ENCODE data around the gene ZNF652.
"Not testable (repeated sequence)": the region's sequence is repeated elsewhere in the genome, so short reads cannot be mapped to it uniquely, and the experiment has no call there.

ZNF652 gene

GRCh38 chr17:49279263-49280015 is 82.6 kb downstream of the ZNF652 start:
- H3K14ac ChIP-seq (ENCODE audit: low read length); H3K9me3 ChIP-seq (ENCODE audit: insufficient read depth, low read depth, low read length); H3K79me2 ChIP-seq (ENCODE audit: control insufficient read depth, insufficient read depth, low read length, poor library complexity); H3K18ac ChIP-seq (ENCODE audit: low read length); H3K23ac ChIP-seq (ENCODE audit: low read length); H2AFZ ChIP-seq (ENCODE audit: insufficient read depth, low read length, poor library complexity); H3K9ac ChIP-seq (ENCODE audit: low read length); H2AK5ac ChIP-seq (ENCODE audit: low read length); H3K36me3 ChIP-seq (ENCODE audit: control insufficient read depth in 1 of 2, insufficient read depth in 2 of 2, low read length in 2 of 2); H3K27ac ChIP-seq (ENCODE audit: low read depth, low read length); H4K12ac ChIP-seq (ENCODE audit: low read depth, low read length); H3K4me1 ChIP-seq (ENCODE audit: control insufficient read depth in 1 of 2, insufficient read depth in 2 of 2, low read length in 2 of 2); H3K27me3 ChIP-seq (ENCODE audit: insufficient read depth, low read length); H2BK120ac ChIP-seq (ENCODE audit: insufficient read depth, low read length, poor library complexity); H3K4ac ChIP-seq (ENCODE audit: low read depth, low read length); H3K79me1 ChIP-seq (ENCODE audit: low read length); H2BK5ac ChIP-seq (ENCODE audit: low read depth, low read length, poor library complexity); H4K91ac ChIP-seq (ENCODE audit: low read depth, low read length); H4K8ac ChIP-seq (ENCODE audit: low read depth, low read length); H3K4me2 ChIP-seq (ENCODE audit: low read length); H3K4me3 ChIP-seq (ENCODE audit: low read depth, low read length); H2BK12ac ChIP-seq (ENCODE audit: low read length); DNase-seq: not testable (repeated sequence)
- no CpG with 5 or more reads among the region's 11 CpGs for WGBS (ENCODE audit: extremely low coverage, insufficient coverage, insufficient read length)

GRCh38 chr17:49278076-49278475 is 84.0 kb downstream of the ZNF652 start:
- Histone ChIP-seq H3K23ac (ENCODE audit: low read length) (no peak overlapping the region), H3K27me3 (ENCODE audit: insufficient read depth, low read length) (no peaks in the 10 kb centered on the region), H3K4ac (ENCODE audit: low read depth, low read length) (no peak overlapping the region), H4K91ac (ENCODE audit: low read depth, low read length) (no peak overlapping the region), H3K79me1 (ENCODE audit: low read length) (no peaks in the 10 kb centered on the region), H3K4me1 (ENCODE audit: control insufficient read depth in 1 of 2, insufficient read depth in 2 of 2, low read length in 2 of 2) (no peaks in the 10 kb centered on the region), H4K12ac (ENCODE audit: low read depth, low read length) (no peak overlapping the region), H3K27ac (ENCODE audit: low read depth, low read length) (no peak overlapping the region), H3K4me2 (ENCODE audit: low read length) (no peak overlapping the region), H3K79me2 (ENCODE audit: control insufficient read depth, insufficient read depth, low read length, poor library complexity) (no peaks in the 10 kb centered on the region), H4K8ac (ENCODE audit: low read depth, low read length) (no peak overlapping the region), H3K9me3 (ENCODE audit: insufficient read depth, low read depth, low read length) (no peaks in the 10 kb centered on the region), H2AK5ac (ENCODE audit: low read length) (no peak overlapping the region), H2BK5ac (ENCODE audit: low read depth, low read length, poor library complexity) (no peak overlapping the region), H2AFZ (ENCODE audit: insufficient read depth, low read length, poor library complexity) (no peak overlapping the region), H3K18ac (ENCODE audit: low read length) (no peak overlapping the region), H2BK120ac (ENCODE audit: insufficient read depth, low read length, poor library complexity) (no peak overlapping the region), H3K14ac (ENCODE audit: low read length) (no peak overlapping the region), H3K4me3 (ENCODE audit: low read depth, low read length) (no peak overlapping the region), H2BK12ac (ENCODE audit: low read length) (no peak overlapping the region), H3K36me3 (ENCODE audit: control insufficient read depth in 1 of 2, insufficient read depth in 2 of 2, low read length in 2 of 2) (no peaks in the 10 kb centered on the region), H3K9ac (ENCODE audit: low read length) (no peak overlapping the region)
- no peak for DNase-seq
- no CpG with 5 or more reads among the region's 3 CpGs for WGBS (ENCODE audit: extremely low coverage, insufficient coverage, insufficient read length)

DNA sequence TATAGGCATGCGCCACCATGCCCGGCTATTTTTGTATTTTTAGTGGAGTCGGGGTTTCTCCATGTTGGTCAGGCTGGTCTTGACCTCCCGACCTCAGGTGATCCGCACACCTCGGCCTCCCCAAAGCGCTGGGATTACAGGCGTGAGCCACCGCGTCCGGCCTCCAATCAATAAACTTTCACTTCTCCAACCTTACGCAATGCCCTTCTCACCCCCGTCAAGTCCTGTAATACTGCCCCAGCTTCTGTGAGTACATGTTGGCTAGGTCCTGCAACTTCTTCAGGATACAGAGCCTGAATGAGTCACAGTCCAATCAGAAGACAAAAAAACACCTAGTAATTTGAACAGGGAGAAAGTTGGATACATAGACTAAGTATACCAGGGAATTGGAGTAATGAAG is 84.4 kb downstream of the ZNF652 start:
- no peak overlapping the region for H2BK120ac ChIP-seq (ENCODE audit: insufficient read depth, low read length, poor library complexity)
- H4K8ac ChIP-seq (ENCODE audit: low read depth, low read length) = no peak overlapping the region
- H3K23ac ChIP-seq (ENCODE audit: low read length) = no peak overlapping the region
- no peak overlapping the region for H3K4me2 ChIP-seq (ENCODE audit: low read length)
- no peaks in the 10 kb centered on the region for H3K79me2 ChIP-seq (ENCODE audit: control insufficient read depth, insufficient read depth, low read length, poor library complexity)
- no peaks in the 10 kb centered on the region for H3K27me3 ChIP-seq (ENCODE audit: insufficient read depth, low read length)
- no peaks in the 10 kb centered on the region for H3K79me1 ChIP-seq (ENCODE audit: low read length)
- H3K4ac ChIP-seq (ENCODE audit: low read depth, low read length) = no peak overlapping the region
- no peak overlapping the region for H3K14ac ChIP-seq (ENCODE audit: low read length)
- no peaks in the 10 kb centered on the region for H3K4me1 ChIP-seq (ENCODE audit: control insufficient read depth in 1 of 2, insufficient read depth in 2 of 2, low read length in 2 of 2)
- H3K27ac ChIP-seq (ENCODE audit: low read depth, low read length) = no peak overlapping the region
- H2BK12ac ChIP-seq (ENCODE audit: low read length) = no peak overlapping the region
- 100% methylated on average over 2 of the region's 13 CpGs for WGBS (ENCODE audit: extremely low coverage, insufficient coverage, insufficient read length)
- no peaks in the 10 kb centered on the region for H3K9me3 ChIP-seq (ENCODE audit: insufficient read depth, low read depth, low read length)
- H2AK5ac ChIP-seq (ENCODE audit: low read length) = no peak overlapping the region
- no peak overlapping the region for H4K91ac ChIP-seq (ENCODE audit: low read depth, low read length)
- H3K9ac ChIP-seq (ENCODE audit: low read length) = no peak overlapping the region
- no peak for DNase-seq
- no peak overlapping the region for H3K4me3 ChIP-seq (ENCODE audit: low read depth, low read length)
- no peak overlapping the region for H3K18ac ChIP-seq (ENCODE audit: low read length)
- H2AFZ ChIP-seq (ENCODE audit: insufficient read depth, low read length, poor library complexity) = no peak overlapping the region
- H2BK5ac ChIP-seq (ENCODE audit: low read depth, low read length, poor library complexity) = no peak overlapping the region
- H3K36me3 ChIP-seq (ENCODE audit: control insufficient read depth in 1 of 2, insufficient read depth in 2 of 2, low read length in 2 of 2) = no peaks in the 10 kb centered on the region
- H4K12ac ChIP-seq (ENCODE audit: low read depth, low read length) = no peak overlapping the region

- H2BK5ac ChIP-seq (ENCODE audit: low read depth, low read length, poor library complexity); H4K12ac ChIP-seq (ENCODE audit: low read depth, low read length); H3K4me2 ChIP-seq (ENCODE audit: low read length); DNase-seq; H3K4me1 ChIP-seq (ENCODE audit: control insufficient read depth in 1 of 2, insufficient read depth in 2 of 2, low read length in 2 of 2); H3K79me1 ChIP-seq (ENCODE audit: low read length); H2BK120ac ChIP-seq (ENCODE audit: insufficient read depth, low read length, poor library complexity); H3K14ac ChIP-seq (ENCODE audit: low read length); H3K27ac ChIP-seq (ENCODE audit: low read depth, low read length); H3K9me3 ChIP-seq (ENCODE audit: insufficient read depth, low read depth, low read length); H3K4ac ChIP-seq (ENCODE audit: low read depth, low read length); H3K9ac ChIP-seq (ENCODE audit: low read length); H3K36me3 ChIP-seq (ENCODE audit: control insufficient read depth in 1 of 2, insufficient read depth in 2 of 2, low read length in 2 of 2); H3K4me3 ChIP-seq (ENCODE audit: low read depth, low read length); H3K79me2 ChIP-seq (ENCODE audit: control insufficient read depth, insufficient read depth, low read length, poor library complexity); H2AK5ac ChIP-seq (ENCODE audit: low read length); H2AFZ ChIP-seq (ENCODE audit: insufficient read depth, low read length, poor library complexity); H3K23ac ChIP-seq (ENCODE audit: low read length); H4K91ac ChIP-seq (ENCODE audit: low read depth, low read length); H4K8ac ChIP-seq (ENCODE audit: low read depth, low read length); H3K18ac ChIP-seq (ENCODE audit: low read length); H3K27me3 ChIP-seq (ENCODE audit: insufficient read depth, low read length); H2BK12ac ChIP-seq (ENCODE audit: low read length): not testable (repeated sequence)
- no CpG with 5 or more reads among the region's 12 CpGs for WGBS (ENCODE audit: extremely low coverage, insufficient coverage, insufficient read length)
Observed at GRCh38 chr17:49275981-49276380, 86.1 kb downstream of the ZNF652 start.
